Prostate gland (tissue), 2 donors: ENCODE data around the gene C1orf115. TPM values are rescaled to one million over a fixed set of nuclear protein-coding genes. Genes with fewer than 3 reads are reported as not detected.
"Not testable (repeated sequence)": the region's sequence is repeated elsewhere in the genome, so short reads cannot be mapped to it uniquely, and the experiment has no call there.

Source experiments
- DNase-seq: peaks from one replicate; pipeline ENCODE4 v3.0.0-alpha.2; 2019; ENCODE audit warnings: low spot score
- H3K27ac ChIP-seq, 2 donors: fragments of 200-600 bp; sonication (generic); 2 replicates each; pipeline ENCODE4 v1.5.1; 2017 to 2019
- H3K27me3 ChIP-seq: fragments of 200-600 bp; sonication (generic); replicated peaks from 2 replicates; pipeline ENCODE4 v1.5.1; 2019; ENCODE audit not compliant: insufficient read depth
- H3K36me3 ChIP-seq, 2 donors: fragments of 200-600 bp; sonication (generic); 1 replicate in 1 of 2; 2 replicates in 1 of 2; pipeline versions ENCODE4 v1.5.1 to v1.8.1; 2017 to 2019
- H3K4me1 ChIP-seq: fragments of 200-600 bp; sonication (generic); replicated peaks from 2 replicates; pipeline ENCODE4 v1.5.1; 2019
- H3K4me3 ChIP-seq, 2 donors: fragments of 200-600 bp; sonication (generic); 2 replicates each; pipeline ENCODE4 v1.5.1; 2017 to 2019
- H3K9me3 ChIP-seq: fragments of 200-600 bp; sonication (generic); 2 replicates; pipeline ENCODE4 v1.5.1; 2017
- CTCF ChIP-seq, 4 experiments: fragments of 200-600 bp in 2 of 4; fragments of 450-650 bp in 2 of 4; sonication (generic) in 2 of 4; IDR thresholded peaks; 1 replicate in 3 of 4; 2 replicates in 1 of 4; pipeline ENCODE4 v1.5.1; 2016 to 2019; ENCODE audit warnings: antibody characterized with exemption in 4 of 4, mild to moderate bottlenecking in 2 of 4, moderate library complexity in 2 of 4
- POLR2A ChIP-seq: fragments of 450-650 bp; IDR thresholded peaks from one replicate; pipeline ENCODE4 v1.6.1; 2016; ENCODE audit warnings: antibody characterized with exemption, mild to moderate bottlenecking
- POLR2AphosphoS5 ChIP-seq: sonication (generic); formaldehyde crosslinking; IDR thresholded peaks from one replicate; pipeline ENCODE4 v1.6.1; 2017; ENCODE audit warnings: antibody characterized with exemption
- WGBS: methylation state at CpG from one replicate; pipeline ENCODE4 v1.1.5; 2018; 5-methylcytosine and 5-hydroxymethylcytosine counted together
- intact Hi-C: fragments of 100-400 bp; cut with DNase I; formaldehyde crosslinking; loops from one replicate; pipeline ENCODE4 v1.14.2; 2022
- total RNA-seq, 2 donors: library from RNA; depleted of rRNA; stranded (reverse); fragments of >200 nt; gene quantifications; one replicate each; pipeline ENCODE4 v1.1.0, GENCODE V29; 2016

C1orf115 gene
- total RNA-seq, 2 donors from 2014 or later: 26.9 to 79.4 TPM

- WGBS: 93% methylated on average over 2 of the region's 2 CpGs
- TF ChIP-seq CTCF (IDR thresholded peaks at IDR 0.05) (no peak), POLR2A (no peak), POLR2AphosphoS5 (no peak)
- H3K4me3 ChIP-seq: no peak overlapping the region
- H3K9me3 ChIP-seq: no peaks in the 10 kb centered on the region
- no peak overlapping the region for H3K27ac ChIP-seq
- no peaks in the 10 kb centered on the region for H3K27me3 ChIP-seq
- DNase-seq: no peak
- H3K36me3 ChIP-seq: no peaks in the 10 kb centered on the region
- intact Hi-C loops: no loop called here
- H3K4me1 ChIP-seq: no peaks in the 10 kb centered on the region
These were observed 12.9 kb upstream of the C1orf115 start for GRCh38 chr1:220677251-220677650.

DNA sequence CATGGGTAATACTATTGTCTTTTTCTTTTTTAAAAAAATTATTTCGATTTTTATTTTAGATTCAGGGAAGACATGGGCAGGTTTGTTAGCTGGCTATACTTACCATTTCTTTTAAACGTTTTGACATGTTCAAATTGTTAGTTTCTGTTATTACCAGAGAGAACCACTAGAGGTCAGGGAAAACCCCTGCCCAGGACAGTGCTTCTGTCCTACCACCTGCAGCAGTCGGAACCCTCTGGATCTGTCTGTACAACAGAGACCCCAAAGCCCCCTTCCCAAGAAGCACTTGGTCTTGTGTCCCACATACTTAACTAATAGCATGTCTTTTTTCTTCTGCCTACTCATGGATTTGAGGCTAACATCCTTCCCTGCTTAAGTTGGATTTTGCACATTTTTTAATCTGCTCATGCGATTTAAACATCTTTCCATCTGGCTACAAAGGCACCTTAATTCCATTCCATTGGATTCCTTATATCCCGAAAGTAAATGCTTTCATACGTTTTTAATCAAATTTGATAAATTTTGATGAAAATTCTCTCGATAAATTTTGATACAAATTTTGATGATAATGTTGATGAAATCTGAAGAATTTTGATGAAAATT, 10.0 kb upstream of the C1orf115 start:
- no peaks in the 10 kb centered on the region for H3K36me3 ChIP-seq
- H3K4me1 ChIP-seq: no peaks in the 10 kb centered on the region
- no peak overlapping the region for H3K27ac ChIP-seq
- H3K4me3 ChIP-seq: no peak overlapping the region
- peak; percentile 34 for DNase-seq
- intact Hi-C loops: loop anchor here (1.0 kb wide), 1 partner anchor 96 kb away; no protein-coding TSS in a partner anchor
- H3K27me3 ChIP-seq: no peaks in the 10 kb centered on the region
- 36% methylated on average over 7 of the region's 7 CpGs for WGBS
- TF ChIP-seq POLR2A (no peak), POLR2AphosphoS5 (peak; percentile 7), CTCF (IDR thresholded peaks at IDR 0.05) (peak; percentile 49 to 70 (median 60))
- no peaks in the 10 kb centered on the region for H3K9me3 ChIP-seq

- no peaks in the 10 kb centered on the region for H3K27me3 ChIP-seq
- H3K4me3 ChIP-seq: no peak overlapping the region
- WGBS: 70% methylated on average over 10 of the region's 10 CpGs
- H3K36me3 ChIP-seq: no peaks in the 10 kb centered on the region
- no peak overlapping the region for H3K27ac ChIP-seq
- TF ChIP-seq POLR2A (no peak), POLR2AphosphoS5 (no peak), CTCF (IDR thresholded peaks at IDR 0.05) (no peak)
- H3K4me1 ChIP-seq: no peaks in the 10 kb centered on the region
- DNase-seq: no peak
- intact Hi-C loops: no loop called here
- no peaks in the 10 kb centered on the region for H3K9me3 ChIP-seq
These were observed 8.8 kb upstream of the C1orf115 start for GRCh38 chr1:220681220-220681880.

DNA sequence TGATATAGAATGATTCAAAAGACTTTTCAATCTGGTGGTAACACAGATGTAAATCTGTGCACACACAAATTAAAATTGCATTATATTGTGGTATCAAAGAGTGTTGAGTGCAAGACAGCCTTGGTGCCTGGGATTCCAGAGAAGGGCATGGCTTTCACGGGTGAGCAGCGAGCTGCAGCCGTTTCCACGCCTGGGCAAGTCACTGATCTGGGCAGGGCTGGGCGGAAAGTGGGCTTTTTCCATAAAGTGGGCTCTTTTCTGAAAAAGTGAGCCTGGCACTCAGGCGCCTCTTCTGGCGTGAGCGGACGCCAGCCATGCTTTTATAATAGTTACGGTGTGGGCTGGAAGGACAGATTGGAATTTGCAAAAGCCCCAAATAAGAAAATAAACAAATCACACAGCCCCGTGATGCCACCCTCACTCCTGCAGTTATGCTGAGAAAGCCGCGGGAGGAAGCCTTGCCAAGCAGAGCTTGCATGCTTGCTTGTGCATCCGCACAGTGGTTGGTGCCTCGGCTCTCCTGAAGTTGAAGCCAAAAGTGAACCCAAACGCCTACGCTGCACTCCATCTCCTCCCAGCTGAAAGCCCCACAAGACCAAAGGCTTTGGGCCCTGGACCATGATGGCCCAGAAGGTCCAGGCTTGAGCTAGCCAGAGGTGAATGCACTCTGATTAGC, 7.1 kb upstream of the C1orf115 start:
- no peak for TF ChIP-seq POLR2A
- no peak for TF ChIP-seq CTCF (IDR thresholded peaks at IDR 0.05)
- no peak for TF ChIP-seq POLR2AphosphoS5
- Histone ChIP-seq H3K4me1 (no peaks in the 10 kb centered on the region), H3K9me3 (no peaks in the 10 kb centered on the region), H3K27me3 (no peaks in the 10 kb centered on the region), H3K36me3 (no peaks in the 10 kb centered on the region), H3K27ac (no peak overlapping the region), H3K4me3 (no peak overlapping the region)
- intact Hi-C loops: no loop called here
- WGBS: 76% methylated on average over 17 of the region's 17 CpGs
- no peak for DNase-seq

- WGBS: 95% methylated on average over 12 of the region's 12 CpGs
- intact Hi-C loops, H3K9me3 ChIP-seq, H3K4me1 ChIP-seq, H3K27me3 ChIP-seq, DNase-seq, H3K36me3 ChIP-seq, H3K4me3 ChIP-seq, H3K27ac ChIP-seq: not testable (repeated sequence)
These were observed 6.4 kb upstream of the C1orf115 start for GRCh38 chr1:220683716-220684115.
